T-helper 22 cell (primary cell): ENCODE results near the gene FAAH.

ENCODE experiments used
- DNase-seq: peaks from one replicate; pipeline ENCODE4 v3.0.0-alpha.2; 2020; ENCODE audit warnings: low read depth

FAAH gene

GRCh38 chr1:46401154-46401913 lies 7.2 kb downstream of the FAAH start:
- no peak for DNase-seq

- no peak for DNase-seq
These were observed 8.0 kb downstream of the FAAH start for GRCh38 chr1:46401964-46402626.

GRCh38 chr1:46403916-46404315 lies 9.8 kb downstream of the FAAH start:
- no peak for DNase-seq

GRCh38 chr1:46404482-46405196 lies 10.5 kb downstream of the FAAH start:
- no peak for DNase-seq

- DNase-seq = no peak
These were observed 11.1 kb downstream of the FAAH start for GRCh38 chr1:46405197-46405555.

GRCh38 chr1:46405724-46406123 lies 11.6 kb downstream of the FAAH start:
- no peak for DNase-seq

- DNase-seq = no peak
These were observed 12.9 kb downstream of the FAAH start for GRCh38 chr1:46406881-46407608.

- DNase-seq = no peak
These were observed 13.5 kb downstream of the FAAH start for GRCh38 chr1:46407636-46408035.

GRCh38 chr1:46408356-46409062 lies 14.4 kb downstream of the FAAH start:
- DNase-seq = no peak

GRCh38 chr1:46409063-46409372 lies 14.9 kb downstream of the FAAH start:
- no peak for DNase-seq

GRCh38 chr1:46410156-46411009 lies 16.3 kb downstream of the FAAH start:
- DNase-seq = no peak

GRCh38 chr1:46411010-46411405 lies 16.9 kb downstream of the FAAH start:
- no peak for DNase-seq

GRCh38 chr1:46411601-46412341 lies 17.7 kb downstream of the FAAH start:
- no peak for DNase-seq

GRCh38 chr1:46412893-46413595 lies 18.9 kb downstream of the FAAH start:
- no peak for DNase-seq

- DNase-seq = peak; percentile 3
These were observed 19.5 kb downstream of the FAAH start for GRCh38 chr1:46413596-46413985.

GRCh38 chr1:46415514-46415913 lies 21.4 kb downstream of the FAAH start:
- no peak for DNase-seq

GRCh38 chr1:46418976-46419375 lies 24.9 kb downstream of the FAAH start:
- no peak for DNase-seq

- DNase-seq = no peak
These were observed 26.4 kb downstream of the FAAH start for GRCh38 chr1:46420533-46420915.

GRCh38 chr1:46421739-46422138 lies 27.6 kb downstream of the FAAH start:
- no peak for DNase-seq
